Neural cell (in vitro differentiated cells): ENCODE results near the gene ATPAF1. TPM values are rescaled to one million over a fixed set of nuclear protein-coding genes. Genes with fewer than 3 reads are reported as not detected.
"Not testable (repeated sequence)": the region's sequence is repeated elsewhere in the genome, so short reads cannot be mapped to it uniquely, and the experiment has no call there.

Source experiments
- H2AFZ ChIP-seq: fragments of 200-600, 300-800 bp; sonication (generic), shearing (Covaris generic); 2 replicates; pipeline ENCODE4 v1.6.0; 2014; ENCODE audit warnings: low read depth, mild to moderate bottlenecking, antibody characterized with exemption, low read length, moderate library complexity
- H3F3A ChIP-seq: fragments of 200-600 bp; shearing (Covaris generic); 2 replicates; pipeline ENCODE4 v1.6.1; 2016; ENCODE audit warnings: mild to moderate bottlenecking, moderate library complexity, mixed read lengths, antibody characterized with exemption, low read length; ENCODE audit not compliant: insufficient read depth, poor library complexity, severe bottlenecking
- H3K27ac ChIP-seq: fragments of 200-600, 300-800 bp; sonication (generic), shearing (Covaris generic); 2 replicates; pipeline ENCODE4 v1.5.1; 2014; ENCODE audit warnings: mild to moderate bottlenecking, low read length, moderate library complexity
- H3K27me3 ChIP-seq: fragments of 300-800, 200-600 bp; sonication (generic), shearing (Covaris generic); 2 replicates; pipeline ENCODE4 v1.6.0; 2014; ENCODE audit warnings: mild to moderate bottlenecking, low read depth, low read length, moderate library complexity; ENCODE audit not compliant: insufficient read depth
- H3K36me3 ChIP-seq: fragments of 300-800, 200-600 bp; sonication (generic), shearing (Covaris generic); 2 replicates; pipeline ENCODE4 v1.5.1; 2014; ENCODE audit warnings: mild to moderate bottlenecking, antibody characterized with exemption, low read length, moderate library complexity; ENCODE audit not compliant: insufficient read depth
- H3K4me2 ChIP-seq: fragments of 300-800, 200-600 bp; sonication (generic), shearing (Covaris generic); 2 replicates; pipeline ENCODE4 v1.6.0; 2014; ENCODE audit warnings: mild to moderate bottlenecking, low read length
- H3K4me3 ChIP-seq: fragments of 300-800, 200-600 bp; sonication (generic), shearing (Covaris generic); 2 replicates; pipeline ENCODE4 v1.5.1; 2014; ENCODE audit warnings: mild to moderate bottlenecking, low read length, moderate library complexity
- H3K79me2 ChIP-seq: fragments of 200-600 bp; shearing (Covaris generic); replicated peaks from 2 replicates; pipeline ENCODE4 v1.6.0; 2014; ENCODE audit warnings: mild to moderate bottlenecking, low read length, moderate library complexity; ENCODE audit not compliant: insufficient read depth
- H3K9ac ChIP-seq: fragments of 300-800, 200-600 bp; sonication (generic), shearing (Covaris generic); 2 replicates; pipeline ENCODE4 v1.6.1; 2016; ENCODE audit warnings: mild to moderate bottlenecking, low read length, mixed read lengths
- H3K9me2 ChIP-seq: fragments of 200-600 bp; shearing (Covaris generic); 2 replicates; pipeline ENCODE4 v1.6.1; 2016; ENCODE audit warnings: mild to moderate bottlenecking, low read length, mixed read lengths; ENCODE audit not compliant: insufficient read depth
- H3K9me3 ChIP-seq: fragments of 200-600, 300-800 bp; sonication (generic), shearing (Covaris generic); 2 replicates; pipeline ENCODE4 v1.6.1; 2016; ENCODE audit warnings: mild to moderate bottlenecking, mixed run types, low read length, moderate library complexity, mixed read lengths
- H4K20me1 ChIP-seq: fragments of 200-600 bp; shearing (Covaris generic); 2 replicates; pipeline ENCODE4 v1.6.1; 2016; ENCODE audit warnings: mild to moderate bottlenecking, mixed run types; ENCODE audit not compliant: insufficient read depth
- EP300 ChIP-seq: fragments of 450-650 bp; conservative IDR thresholded peaks from 2 replicates; pipeline ENCODE4 v1.6.1; 2014; ENCODE audit warnings: antibody characterized with exemption, mild to moderate bottlenecking, moderate library complexity; ENCODE audit not compliant: poor library complexity, severe bottlenecking
- EZH2 ChIP-seq: fragments of 200-600, 300-800 bp; shearing (Covaris generic), sonication (generic); IDR thresholded peaks from 2 replicates; pipeline ENCODE4 v1.6.1; 2014; ENCODE audit warnings: antibody characterized with exemption, low read length, borderline replicate concordance, mild to moderate bottlenecking; ENCODE audit not compliant: insufficient read depth, poor library complexity, severe bottlenecking
- MXI1 ChIP-seq: fragments of 450-650 bp; conservative IDR thresholded peaks from 2 replicates; pipeline ENCODE4 v1.6.1; 2014; ENCODE audit warnings: antibody characterized with exemption, mild to moderate bottlenecking; ENCODE audit not compliant: poor library complexity, severe bottlenecking
- POLR2AphosphoS5 ChIP-seq: IDR thresholded peaks from 2 replicates; pipeline ENCODE4 v1.6.1; 2012
- RAD21 ChIP-seq: fragments of 450-650 bp; conservative IDR thresholded peaks from 2 replicates; pipeline ENCODE4 v1.6.1; 2014; ENCODE audit warnings: antibody characterized with exemption, mild to moderate bottlenecking, moderate library complexity
- SMC3 ChIP-seq: fragments of 450-650 bp; conservative IDR thresholded peaks from 2 replicates; pipeline ENCODE4 v1.6.1; 2014; ENCODE audit warnings: antibody characterized with exemption, mild to moderate bottlenecking, moderate library complexity; ENCODE audit not compliant: poor library complexity
- TAF1 ChIP-seq: IDR thresholded peaks from 2 replicates; pipeline ENCODE4 v1.6.1; 2012; ENCODE audit warnings: low read depth
- polyA plus RNA-seq: library from polyadenylated mRNA; depleted of rRNA; stranded (reverse); fragments of >200 nt; gene quantifications from 2 replicates; pipeline ENCODE4 v1.2.3, GENCODE V29; 2014
- TF ChIP-seq, protein P1 (sequence below): fragments of 450-650 bp; IDR thresholded peaks from 2 replicates; pipeline ENCODE4 v1.5.1; 2014; ENCODE audit warnings: antibody characterized with exemption, mild to moderate bottlenecking, moderate library complexity; ENCODE audit not compliant: poor library complexity, severe bottlenecking
- TF ChIP-seq, protein P2 (sequence below): IDR thresholded peaks from 2 replicates; pipeline ENCODE4 v1.6.1; 2012; ENCODE audit warnings: borderline replicate concordance

ATPAF1 gene
- polyA plus RNA-seq, 1 donor from 2014 or later: 80.7 TPM

DNA sequence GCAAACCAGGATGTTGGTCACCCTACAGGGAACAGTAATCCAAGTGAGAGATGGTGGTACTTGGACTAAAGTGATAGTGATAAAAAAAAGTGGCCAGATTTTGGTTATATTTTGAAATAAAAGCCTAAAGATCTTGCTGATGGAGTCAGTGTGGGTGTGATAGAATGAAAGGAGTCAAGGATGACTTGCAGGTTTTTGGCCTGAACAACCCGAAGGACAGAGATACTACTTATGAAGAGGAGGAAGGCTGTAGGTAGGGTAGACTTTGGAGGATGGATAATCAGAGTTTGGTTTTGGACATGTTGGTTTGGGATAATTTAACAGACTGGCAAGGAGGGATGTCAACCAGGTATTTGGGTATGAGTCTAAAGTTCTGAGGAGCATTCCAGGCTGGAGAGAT lies 2.0 kb upstream of the ATPAF1 start:
- Histone ChIP-seq H3K4me3 (no peak overlapping the region), H3K79me2 (no peaks in the 10 kb centered on the region), H3K9me2 (no peaks in the 10 kb centered on the region), H3K4me2 (no peak overlapping the region), H3K27ac (no peak overlapping the region), H3K27me3 (no peaks in the 10 kb centered on the region), H4K20me1 (no peaks in the 10 kb centered on the region), H3K36me3 (no peaks in the 10 kb centered on the region), H2AFZ (no peak overlapping the region), H3K9me3 (no peaks in the 10 kb centered on the region), H3F3A (no peaks in the 10 kb centered on the region), H3K9ac (no peak overlapping the region)
- TF ChIP-seq EP300 (no peak), TAF1 (no peak), POLR2AphosphoS5 (no peak), RAD21 (no peak), SMC3 (no peak), MXI1 (no peak), EZH2 (no peak)
- TF ChIP-seq, protein P1, sequence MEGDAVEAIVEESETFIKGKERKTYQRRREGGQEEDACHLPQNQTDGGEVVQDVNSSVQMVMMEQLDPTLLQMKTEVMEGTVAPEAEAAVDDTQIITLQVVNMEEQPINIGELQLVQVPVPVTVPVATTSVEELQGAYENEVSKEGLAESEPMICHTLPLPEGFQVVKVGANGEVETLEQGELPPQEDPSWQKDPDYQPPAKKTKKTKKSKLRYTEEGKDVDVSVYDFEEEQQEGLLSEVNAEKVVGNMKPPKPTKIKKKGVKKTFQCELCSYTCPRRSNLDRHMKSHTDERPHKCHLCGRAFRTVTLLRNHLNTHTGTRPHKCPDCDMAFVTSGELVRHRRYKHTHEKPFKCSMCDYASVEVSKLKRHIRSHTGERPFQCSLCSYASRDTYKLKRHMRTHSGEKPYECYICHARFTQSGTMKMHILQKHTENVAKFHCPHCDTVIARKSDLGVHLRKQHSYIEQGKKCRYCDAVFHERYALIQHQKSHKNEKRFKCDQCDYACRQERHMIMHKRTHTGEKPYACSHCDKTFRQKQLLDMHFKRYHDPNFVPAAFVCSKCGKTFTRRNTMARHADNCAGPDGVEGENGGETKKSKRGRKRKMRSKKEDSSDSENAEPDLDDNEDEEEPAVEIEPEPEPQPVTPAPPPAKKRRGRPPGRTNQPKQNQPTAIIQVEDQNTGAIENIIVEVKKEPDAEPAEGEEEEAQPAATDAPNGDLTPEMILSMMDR: no peak
- TF ChIP-seq, protein P2, sequence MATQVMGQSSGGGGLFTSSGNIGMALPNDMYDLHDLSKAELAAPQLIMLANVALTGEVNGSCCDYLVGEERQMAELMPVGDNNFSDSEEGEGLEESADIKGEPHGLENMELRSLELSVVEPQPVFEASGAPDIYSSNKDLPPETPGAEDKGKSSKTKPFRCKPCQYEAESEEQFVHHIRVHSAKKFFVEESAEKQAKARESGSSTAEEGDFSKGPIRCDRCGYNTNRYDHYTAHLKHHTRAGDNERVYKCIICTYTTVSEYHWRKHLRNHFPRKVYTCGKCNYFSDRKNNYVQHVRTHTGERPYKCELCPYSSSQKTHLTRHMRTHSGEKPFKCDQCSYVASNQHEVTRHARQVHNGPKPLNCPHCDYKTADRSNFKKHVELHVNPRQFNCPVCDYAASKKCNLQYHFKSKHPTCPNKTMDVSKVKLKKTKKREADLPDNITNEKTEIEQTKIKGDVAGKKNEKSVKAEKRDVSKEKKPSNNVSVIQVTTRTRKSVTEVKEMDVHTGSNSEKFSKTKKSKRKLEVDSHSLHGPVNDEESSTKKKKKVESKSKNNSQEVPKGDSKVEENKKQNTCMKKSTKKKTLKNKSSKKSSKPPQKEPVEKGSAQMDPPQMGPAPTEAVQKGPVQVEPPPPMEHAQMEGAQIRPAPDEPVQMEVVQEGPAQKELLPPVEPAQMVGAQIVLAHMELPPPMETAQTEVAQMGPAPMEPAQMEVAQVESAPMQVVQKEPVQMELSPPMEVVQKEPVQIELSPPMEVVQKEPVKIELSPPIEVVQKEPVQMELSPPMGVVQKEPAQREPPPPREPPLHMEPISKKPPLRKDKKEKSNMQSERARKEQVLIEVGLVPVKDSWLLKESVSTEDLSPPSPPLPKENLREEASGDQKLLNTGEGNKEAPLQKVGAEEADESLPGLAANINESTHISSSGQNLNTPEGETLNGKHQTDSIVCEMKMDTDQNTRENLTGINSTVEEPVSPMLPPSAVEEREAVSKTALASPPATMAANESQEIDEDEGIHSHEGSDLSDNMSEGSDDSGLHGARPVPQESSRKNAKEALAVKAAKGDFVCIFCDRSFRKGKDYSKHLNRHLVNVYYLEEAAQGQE: no peak

- no peak overlapping the region for H3K4me2 ChIP-seq
- no peaks in the 10 kb centered on the region for H3F3A ChIP-seq
- H3K9me3 ChIP-seq: no peaks in the 10 kb centered on the region
- H4K20me1 ChIP-seq: no peaks in the 10 kb centered on the region
- H3K9me2 ChIP-seq: no peaks in the 10 kb centered on the region
- peak overlapping the region; percentile 72 for H3K4me3 ChIP-seq
- H3K9ac ChIP-seq: no peak overlapping the region
- no peak overlapping the region for H3K27ac ChIP-seq
- H3K79me2 ChIP-seq: no peaks in the 10 kb centered on the region
- TF ChIP-seq POLR2AphosphoS5: no peak
- no peak overlapping the region for H2AFZ ChIP-seq
- no peaks in the 10 kb centered on the region for H3K27me3 ChIP-seq
- H3K36me3 ChIP-seq: peaks cover 9% of the 10 kb centered on the region
Observed at GRCh38 chr1:46665983-46666382, 2.2 kb downstream of the ATPAF1 start.

DNA sequence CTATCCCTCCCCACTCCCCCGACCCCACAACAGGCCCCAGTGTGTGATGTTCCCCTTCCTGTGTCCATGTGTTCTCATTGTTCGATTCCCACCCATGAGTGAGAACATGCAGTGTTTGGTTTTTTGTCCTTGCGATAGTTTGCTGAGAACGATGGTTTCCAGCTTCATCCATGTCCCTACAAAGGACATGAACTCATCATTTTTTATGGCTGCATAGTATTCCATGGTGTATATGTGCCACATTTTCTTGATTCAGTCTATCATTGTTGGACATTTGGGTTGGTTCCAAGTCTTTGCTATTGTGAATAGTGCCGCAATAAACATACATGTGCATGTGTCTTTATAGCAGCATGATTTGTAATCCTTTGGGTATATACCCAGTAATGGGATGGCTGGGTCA lies 5.2 kb downstream of the ATPAF1 start:
- H3K27me3 ChIP-seq, H3K9me2 ChIP-seq, H3K9ac ChIP-seq, H3K4me2 ChIP-seq, H3K9me3 ChIP-seq, H3K79me2 ChIP-seq, H4K20me1 ChIP-seq, H2AFZ ChIP-seq, H3K27ac ChIP-seq, H3K4me3 ChIP-seq, H3K36me3 ChIP-seq, H3F3A ChIP-seq: not testable (repeated sequence)

- not testable (repeated sequence) for H3K4me3 ChIP-seq, H3F3A ChIP-seq, H2AFZ ChIP-seq, H3K4me2 ChIP-seq, H4K20me1 ChIP-seq, H3K27ac ChIP-seq, H3K9me3 ChIP-seq, H3K9me2 ChIP-seq, H3K9ac ChIP-seq, H3K79me2 ChIP-seq, H3K27me3 ChIP-seq
- peaks cover 15% of the 10 kb centered on the region for H3K36me3 ChIP-seq
Observed at GRCh38 chr1:46660116-46660515, 8.0 kb downstream of the ATPAF1 start.
